Femur (tissue), 1 donor: ENCODE measurements around the gene AAMP.
"Not testable (repeated sequence)": the region's sequence is repeated elsewhere in the genome, so short reads cannot be mapped to it uniquely, and the experiment has no call there.

Source experiments
- DNase-seq: peaks from one replicate; pipeline ENCODE4 v3.0.0-alpha.2; 2017

Gene AAMP

GRCh38 chr2:218269900-218270720 lies at the start of gene AAMP, which contains the start of gene PNKD:
Gene AAMP, minus strand, starts transcription at chr2:218270137. Its CDS starts 51 bp downstream, at chr2:218270086.
Gene PNKD, plus strand, starts transcription at chr2:218270519. Its CDS starts 17 bp downstream, at chr2:218270536.
- DNase-seq = peak; percentile 100

GRCh38 chr2:218318241-218318640 lies 48.3 kb upstream of the AAMP start:
- no peak for DNase-seq

- DNase-seq = no peak
Measured at GRCh38 chr2:218317835-218318234, 47.9 kb upstream of the AAMP start.

GRCh38 chr2:218317303-218317630 lies 47.3 kb upstream of the AAMP start:
- DNase-seq = no peak

- no peak for DNase-seq
Measured at GRCh38 chr2:218315397-218315796, 45.5 kb upstream of the AAMP start.

- DNase-seq = not testable (repeated sequence)
Measured at GRCh38 chr2:218314764-218315163, 44.8 kb upstream of the AAMP start.

GRCh38 chr2:218313356-218313755 lies 43.4 kb upstream of the AAMP start:
- DNase-seq = no peak

GRCh38 chr2:218312267-218312756 lies 42.4 kb upstream of the AAMP start:
- DNase-seq = no peak

- DNase-seq = not testable (repeated sequence)
Measured at GRCh38 chr2:218311541-218312266, 41.8 kb upstream of the AAMP start.

- no peak for DNase-seq
Measured at GRCh38 chr2:218310853-218311540, 41.1 kb upstream of the AAMP start.

GRCh38 chr2:218307415-218308090 lies 37.6 kb upstream of the AAMP start:
- DNase-seq = no peak

- DNase-seq = no peak
Measured at GRCh38 chr2:218306184-218306920, 36.4 kb upstream of the AAMP start.

- no peak for DNase-seq
Measured at GRCh38 chr2:218305383-218305782, 35.4 kb upstream of the AAMP start.

GRCh38 chr2:218301176-218301819 lies 31.4 kb upstream of the AAMP start:
- DNase-seq = peak; percentile 88

- DNase-seq = no peak
Measured at GRCh38 chr2:218300141-218300540, 30.2 kb upstream of the AAMP start.

- DNase-seq = no peak
Measured at GRCh38 chr2:218298314-218298875, 28.5 kb upstream of the AAMP start.

- DNase-seq = no peak
Measured at GRCh38 chr2:218296847-218297246, 26.9 kb upstream of the AAMP start.

- DNase-seq = no peak
Measured at GRCh38 chr2:218296200-218296599, 26.3 kb upstream of the AAMP start.

GRCh38 chr2:218295029-218295428 lies 25.1 kb upstream of the AAMP start:
- DNase-seq = no peak

GRCh38 chr2:218294430-218295022 lies 24.6 kb upstream of the AAMP start:
- no peak for DNase-seq
